ENCODE data around the gene DR1.

DNA sequence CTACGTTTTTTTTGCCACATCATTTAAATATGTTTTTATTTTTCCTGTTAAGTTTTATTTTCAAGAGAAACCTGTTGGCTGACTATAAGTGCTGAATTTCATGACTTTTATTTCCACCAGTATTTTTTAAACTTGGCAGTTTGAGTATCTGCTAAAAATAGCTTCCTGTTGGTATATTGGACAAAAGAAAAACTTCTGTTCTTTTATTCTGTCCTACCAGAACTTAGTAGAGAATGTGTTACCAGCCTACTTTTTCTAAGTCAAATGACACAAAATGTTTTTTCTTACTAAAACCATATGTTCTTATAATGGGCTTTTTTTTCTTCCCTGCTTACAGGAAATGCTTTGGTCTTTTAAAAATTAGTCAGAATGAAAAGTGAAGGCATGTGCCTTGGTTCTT, 7.6 kb downstream of the DR1 start:
- TF ChIP-seq, protein P1, sequence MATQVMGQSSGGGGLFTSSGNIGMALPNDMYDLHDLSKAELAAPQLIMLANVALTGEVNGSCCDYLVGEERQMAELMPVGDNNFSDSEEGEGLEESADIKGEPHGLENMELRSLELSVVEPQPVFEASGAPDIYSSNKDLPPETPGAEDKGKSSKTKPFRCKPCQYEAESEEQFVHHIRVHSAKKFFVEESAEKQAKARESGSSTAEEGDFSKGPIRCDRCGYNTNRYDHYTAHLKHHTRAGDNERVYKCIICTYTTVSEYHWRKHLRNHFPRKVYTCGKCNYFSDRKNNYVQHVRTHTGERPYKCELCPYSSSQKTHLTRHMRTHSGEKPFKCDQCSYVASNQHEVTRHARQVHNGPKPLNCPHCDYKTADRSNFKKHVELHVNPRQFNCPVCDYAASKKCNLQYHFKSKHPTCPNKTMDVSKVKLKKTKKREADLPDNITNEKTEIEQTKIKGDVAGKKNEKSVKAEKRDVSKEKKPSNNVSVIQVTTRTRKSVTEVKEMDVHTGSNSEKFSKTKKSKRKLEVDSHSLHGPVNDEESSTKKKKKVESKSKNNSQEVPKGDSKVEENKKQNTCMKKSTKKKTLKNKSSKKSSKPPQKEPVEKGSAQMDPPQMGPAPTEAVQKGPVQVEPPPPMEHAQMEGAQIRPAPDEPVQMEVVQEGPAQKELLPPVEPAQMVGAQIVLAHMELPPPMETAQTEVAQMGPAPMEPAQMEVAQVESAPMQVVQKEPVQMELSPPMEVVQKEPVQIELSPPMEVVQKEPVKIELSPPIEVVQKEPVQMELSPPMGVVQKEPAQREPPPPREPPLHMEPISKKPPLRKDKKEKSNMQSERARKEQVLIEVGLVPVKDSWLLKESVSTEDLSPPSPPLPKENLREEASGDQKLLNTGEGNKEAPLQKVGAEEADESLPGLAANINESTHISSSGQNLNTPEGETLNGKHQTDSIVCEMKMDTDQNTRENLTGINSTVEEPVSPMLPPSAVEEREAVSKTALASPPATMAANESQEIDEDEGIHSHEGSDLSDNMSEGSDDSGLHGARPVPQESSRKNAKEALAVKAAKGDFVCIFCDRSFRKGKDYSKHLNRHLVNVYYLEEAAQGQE (IDR thresholded peaks at IDR 0.05; ENCODE audit: low read depth): no peak
- no peak for TF ChIP-seq EP300 (IDR thresholded peaks at IDR 0.05; ENCODE audit: borderline replicate concordance)

All from Ishikawa (cell line).